Natural killer cell (primary cell): ENCODE measurements around the gene MOB4. TPM values are rescaled to one million over a fixed set of nuclear protein-coding genes. Genes with fewer than 3 reads are reported as not detected.
A peak's percentile ranks its signal among the peaks of the same experiment; 100 is the strongest.

ENCODE experiments used
- ATAC-seq, 3 donors: fragments of 150-1000 bp in 2 of 3; fragments of 200-7000 bp in 1 of 3; cut with Tn5 transposase; 1 replicate in 1 of 3; 2 replicates in 2 of 3; pipeline ENCODE4 v1.10.0; 2021; ENCODE audit warnings: mild to moderate bottlenecking in 2 of 3, moderate library complexity in 2 of 3
- DNase-seq, 2 donors: peaks; one replicate each; pipeline versions ENCODE4 v3.0.0 to v3.0.0-alpha.2; 2013 to 2021; ENCODE audit warnings: mixed read lengths in 1 of 2
- H3K27ac ChIP-seq: one replicate; pipeline ENCODE4 v1.5.1; 2013; ENCODE audit warnings: mild to moderate bottlenecking, low read length
- H3K27me3 ChIP-seq: one replicate; pipeline ENCODE4 v1.6.1; 2013; ENCODE audit warnings: low read length; ENCODE audit not compliant: control insufficient read depth, insufficient read depth
- H3K36me3 ChIP-seq: one replicate; pipeline ENCODE4 v1.6.1; 2013; ENCODE audit warnings: low read length; ENCODE audit not compliant: control insufficient read depth, insufficient read depth
- H3K4me1 ChIP-seq: one replicate; pipeline ENCODE4 v1.6.1; 2013; ENCODE audit warnings: low read length; ENCODE audit not compliant: control insufficient read depth, insufficient read depth
- H3K4me3 ChIP-seq: one replicate; pipeline ENCODE4 v1.5.1; 2013; ENCODE audit warnings: low read length
- H3K9me3 ChIP-seq: one replicate; pipeline ENCODE4 v1.6.1; 2013; ENCODE audit warnings: low read length; ENCODE audit not compliant: control insufficient read depth, insufficient read depth
- H3K27ac Mint-ChIP-seq, 2 donors: one replicate each; pipeline ENCODE4 v1.8.0; 2022; ENCODE audit warnings: mild to moderate bottlenecking in 2 of 2, mixed read lengths in 2 of 2, moderate library complexity in 1 of 2
- H3K27me3 Mint-ChIP-seq, 2 donors: one replicate each; pipeline ENCODE4 v1.8.0; 2022; ENCODE audit warnings: low read depth in 2 of 2, mixed read lengths in 2 of 2
- H3K36me3 Mint-ChIP-seq: one replicate; pipeline ENCODE4 v1.8.0; 2022; ENCODE audit warnings: mixed read lengths
- H3K4me1 Mint-ChIP-seq, 2 donors: one replicate each; pipeline ENCODE4 v1.8.0; 2022; ENCODE audit warnings: mixed read lengths in 2 of 2
- H3K4me3 Mint-ChIP-seq: one replicate; pipeline ENCODE4 v1.8.0; 2022; ENCODE audit warnings: mild to moderate bottlenecking, moderate library complexity, mixed read lengths
- H3K9me3 Mint-ChIP-seq, 2 donors: one replicate each; pipeline ENCODE4 v1.8.0; 2022; ENCODE audit warnings: mixed read lengths in 2 of 2
- CTCF ChIP-seq: fragments of 200-600 bp; IDR thresholded peaks from one replicate; pipeline ENCODE4 v1.8.0; 2022; ENCODE audit warnings: antibody characterized with exemption
- WGBS: methylation state at CpG from one replicate; pipeline ENCODE4 v1.1.7; 2013; ENCODE audit warnings: missing lambda C conversion rate; ENCODE audit not compliant: insufficient coverage; 5-methylcytosine and 5-hydroxymethylcytosine counted together
- intact Hi-C: fragments of 100-400 bp; cut with micrococcal nuclease; formaldehyde crosslinking; loops from one replicate; pipeline ENCODE4 v1.14.2; 2022
- total RNA-seq, 4 donors: library from RNA; stranded (reverse); fragments of 120-200 nt in 1 of 4; gene quantifications; one replicate each; pipeline versions ENCODE4 v1.2.3 to v1.2.4, GENCODE V29; 2013 to 2022

Gene MOB4
- total RNA-seq: 10 to 100 TPM; 27.1 to 40.0 (median 34.9) TPM
- 47.5 TPM for total RNA-seq (2013)

- no peak for TF ChIP-seq CTCF
Measured at GRCh38 chr2:197515739-197516392, at the start of gene MOB4. TSS of gene MOB4 (plus strand) at chr2:197516066. CDS start at chr2:197516087, 21 bp downstream.

GRCh38 chr2:197472166-197472565 lies 43.7 kb upstream of the MOB4 start:
- H3K4me1 ChIP-seq: no peaks in the 10 kb centered on the region
- intact Hi-C loops: no loop called here
- peaks cover 77% of the 10 kb centered on the region for H3K36me3 ChIP-seq
- Mint-ChIP-seq H3K4me1 (peaks cover 0 to 10% of the 10 kb centered on the region in 2 donors), H3K9me3 (no peaks in the 10 kb centered on the region), H3K27ac (peak overlapping the region; percentile 35 to 41), H3K27me3 (no peaks in the 10 kb centered on the region), H3K36me3 (peaks cover 12% of the 10 kb centered on the region), H3K4me3 (no peak overlapping the region)
- no peak for DNase-seq
- no peaks in the 10 kb centered on the region for H3K9me3 ChIP-seq
- H3K4me3 ChIP-seq: no peak overlapping the region
- no peak overlapping the region for H3K27ac ChIP-seq
- H3K27me3 ChIP-seq: no peaks in the 10 kb centered on the region
- no peak for TF ChIP-seq CTCF
- ATAC-seq: no peak
- 95% methylated on average over 4 of the region's 5 CpGs for WGBS

More at GRCh38 chr2:197515739-197516392, at the start of gene MOB4:
- Histone ChIP-seq H3K36me3 (no peaks in the 10 kb centered on the region), H3K4me1 (peaks cover 20% of the 10 kb centered on the region), H3K27me3 (no peaks in the 10 kb centered on the region), H3K27ac (peak within 1 kb of the TSS; percentile 88), H3K9me3 (no peaks in the 10 kb centered on the region), H3K4me3 (peak within 1 kb of the TSS; percentile 64)
- H3K36me3 Mint-ChIP-seq: no peaks in the 10 kb centered on the region
- peak within 1 kb of the TSS; percentile 90 to 97 for H3K27ac Mint-ChIP-seq
- H3K27me3 Mint-ChIP-seq: no peaks in the 10 kb centered on the region
- intact Hi-C loops: loop anchor here (1.0 to 5.0 kb wide), 4 partner anchors 16 to 189 kb away; partner anchors contain the start of genes COQ10B, HSPE1, MARS2 and SF3B1
- WGBS: under 1% methylated on average over 66 of the region's 66 CpGs
- DNase-seq (peak; percentile 97), ATAC-seq (peak; percentile 89 to 97 (median 92))
- H3K4me1 Mint-ChIP-seq: peaks cover 36 to 39% of the 10 kb centered on the region in 2 donors
- peak within 1 kb of the TSS; percentile 92 for H3K4me3 Mint-ChIP-seq
- no peaks in the 10 kb centered on the region for H3K9me3 Mint-ChIP-seq

- Histone ChIP-seq H3K9me3 (no peaks in the 10 kb centered on the region), H3K27ac (no peak overlapping the region), H3K36me3 (peaks cover 60% of the 10 kb centered on the region), H3K4me3 (no peak overlapping the region), H3K27me3 (no peaks in the 10 kb centered on the region), H3K4me1 (no peaks in the 10 kb centered on the region)
- Mint-ChIP-seq H3K9me3 (no peaks in the 10 kb centered on the region), H3K27ac (peak overlapping the region in 1 of 2 donors; percentile 66), H3K4me1 (peaks cover 0 to 9% of the 10 kb centered on the region in 2 donors), H3K36me3 (peaks cover 13% of the 10 kb centered on the region), H3K27me3 (no peaks in the 10 kb centered on the region), H3K4me3 (no peak overlapping the region)
- intact Hi-C loops: no loop called here
- ATAC-seq (no peak), DNase-seq (no peak)
- no peak for TF ChIP-seq CTCF
- WGBS: 97% methylated on average over 3 of the region's 3 CpGs
Measured at GRCh38 chr2:197477797-197478196, 38.1 kb upstream of the MOB4 start.
